ENCODE results near the gene SACM1L.
"Not testable (repeated sequence)": the region's sequence is repeated elsewhere in the genome, so short reads cannot be mapped to it uniquely, and the experiment has no call there.

The SACM1L gene

GRCh38 chr3:45746165-45746776 is 57.1 kb downstream of the SACM1L start:
- no peak for DNase-seq

GRCh38 chr3:45746777-45747622 is 57.8 kb downstream of the SACM1L start:
- DNase-seq = no peak

- DNase-seq = no peak
Observed at GRCh38 chr3:45748068-45748467, 58.9 kb downstream of the SACM1L start.

- not testable (repeated sequence) for DNase-seq
Observed at GRCh38 chr3:45749036-45749600, 59.9 kb downstream of the SACM1L start.

- no peak for DNase-seq
Observed at GRCh38 chr3:45749880-45750279, 60.7 kb downstream of the SACM1L start.

- no peak for DNase-seq
Observed at GRCh38 chr3:45751537-45752242, 62.5 kb downstream of the SACM1L start.

GRCh38 chr3:45753095-45753494 is 63.9 kb downstream of the SACM1L start:
- no peak for DNase-seq

- DNase-seq = no peak
Observed at GRCh38 chr3:45754461-45754860, 65.3 kb downstream of the SACM1L start.

GRCh38 chr3:45756055-45756454 is 66.9 kb downstream of the SACM1L start:
- DNase-seq = no peak

GRCh38 chr3:45757141-45757540 is 67.9 kb downstream of the SACM1L start:
- DNase-seq = not testable (repeated sequence)

GRCh38 chr3:45758871-45759270 is 69.7 kb downstream of the SACM1L start:
- no peak for DNase-seq

GRCh38 chr3:45759851-45760250 is 70.7 kb downstream of the SACM1L start:
- no peak for DNase-seq

GRCh38 chr3:45760878-45761711 is 71.9 kb downstream of the SACM1L start:
- DNase-seq = peak; percentile 61

GRCh38 chr3:45761831-45762230 is 72.6 kb downstream of the SACM1L start:
- no peak for DNase-seq

GRCh38 chr3:45762647-45763302 is 73.6 kb downstream of the SACM1L start:
- no peak for DNase-seq

GRCh38 chr3:45763303-45763675 is 74.1 kb downstream of the SACM1L start:
- no peak for DNase-seq

GRCh38 chr3:45765266-45765851 is 76.2 kb downstream of the SACM1L start:
- DNase-seq = no peak

GRCh38 chr3:45765958-45766357 is 76.8 kb downstream of the SACM1L start:
- DNase-seq = no peak

GRCh38 chr3:45771166-45771775 is 82.1 kb downstream of the SACM1L start:
- DNase-seq = no peak

GRCh38 chr3:45771831-45772230 is 82.6 kb downstream of the SACM1L start:
- no peak for DNase-seq
